Stimulated activated CD8-positive, alpha-beta memory T cell treated with anti-CD3 and anti-CD28 coated beads, Interleukin-4, amount 100 ng/mL, for 4 hours (primary cell): ENCODE measurements around the gene COPG1.
"Not testable (repeated sequence)": the region's sequence is repeated elsewhere in the genome, so short reads cannot be mapped to it uniquely, and the experiment has no call there.

Experiments used
- DNase-seq, 2 donors: peaks; one replicate each; pipeline ENCODE4 v3.0.0-alpha.2; 2020; ENCODE audit warnings: low read depth in 2 of 2, low spot score in 1 of 2

COPG1 gene

GRCh38 chr3:129239991-129240390 lies 9.4 kb upstream of the COPG1 start:
- DNase-seq, result no peak

DNA sequence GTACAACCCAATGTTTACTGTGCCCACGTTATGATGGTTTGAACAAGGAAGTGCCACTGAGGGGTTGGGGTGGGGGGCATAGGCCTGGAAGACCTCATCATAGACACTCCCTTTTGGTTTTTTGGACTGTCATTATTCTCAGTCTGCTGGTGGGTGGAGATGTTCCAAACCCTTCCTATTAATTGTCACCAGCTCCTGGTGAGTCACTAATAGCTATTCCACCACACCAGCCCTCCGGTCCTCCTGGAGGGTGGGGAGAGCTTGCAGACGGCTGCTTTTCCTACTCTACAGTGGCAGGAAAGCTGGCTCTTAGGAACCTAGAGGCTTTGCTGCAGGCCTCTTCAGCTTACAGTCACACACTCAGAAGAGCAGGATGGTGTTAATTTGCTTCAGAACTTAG lies 9.0 kb upstream of the COPG1 start:
- DNase-seq, result no peak

DNA sequence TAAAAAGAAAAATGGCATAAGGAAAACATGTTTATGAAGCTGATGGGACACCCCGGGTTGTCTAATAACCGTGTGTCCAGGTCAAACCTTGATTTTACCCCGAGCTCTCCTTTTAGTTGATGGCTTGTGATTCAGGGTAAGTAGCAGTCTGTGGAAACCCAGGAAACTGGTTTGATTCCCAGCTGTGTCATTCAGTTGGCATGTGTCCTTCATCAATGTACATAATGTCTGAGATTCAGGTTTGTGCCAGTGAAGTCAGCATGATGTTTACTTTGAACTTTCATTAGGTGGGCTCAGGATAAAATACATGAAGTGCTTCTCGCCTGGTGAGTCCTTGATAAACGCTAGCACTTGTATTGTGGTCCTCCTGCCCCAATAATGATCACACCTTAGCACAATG lies 4.3 kb upstream of the COPG1 start:
- DNase-seq, result no peak

DNA sequence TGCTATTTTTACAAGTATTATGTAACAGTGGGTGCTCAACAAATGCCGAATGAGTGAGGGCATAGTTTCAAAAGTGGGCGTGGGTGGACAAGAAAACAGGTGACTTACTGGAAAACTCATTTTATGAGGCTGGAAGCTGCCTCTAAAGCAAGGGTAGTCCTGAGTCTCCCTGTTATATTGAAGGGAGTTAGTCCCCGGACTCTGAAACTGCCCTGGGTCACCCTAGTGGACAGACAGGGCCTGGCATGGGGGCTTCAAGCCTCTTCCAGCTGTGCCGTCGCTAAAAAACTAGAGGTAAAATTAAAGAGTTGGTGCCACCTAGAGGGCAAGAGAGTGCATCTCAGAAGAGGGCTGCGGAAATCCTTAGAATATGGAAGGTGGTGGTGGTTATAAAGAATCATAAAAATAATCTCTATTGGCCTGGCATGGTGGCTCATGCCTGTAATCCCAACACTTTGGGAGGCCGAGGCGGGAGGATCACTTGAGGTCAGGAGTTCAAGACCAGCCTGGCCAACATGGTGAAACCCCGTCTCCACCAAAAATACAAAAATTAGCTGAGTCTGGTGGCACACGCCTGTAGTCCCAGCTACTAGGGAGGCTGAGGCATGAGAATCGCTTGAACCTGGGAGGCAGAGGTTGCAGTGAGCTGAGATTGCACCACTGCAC lies 3.6 kb upstream of the COPG1 start:
- peak; percentile 24 to 34 for DNase-seq

DNA sequence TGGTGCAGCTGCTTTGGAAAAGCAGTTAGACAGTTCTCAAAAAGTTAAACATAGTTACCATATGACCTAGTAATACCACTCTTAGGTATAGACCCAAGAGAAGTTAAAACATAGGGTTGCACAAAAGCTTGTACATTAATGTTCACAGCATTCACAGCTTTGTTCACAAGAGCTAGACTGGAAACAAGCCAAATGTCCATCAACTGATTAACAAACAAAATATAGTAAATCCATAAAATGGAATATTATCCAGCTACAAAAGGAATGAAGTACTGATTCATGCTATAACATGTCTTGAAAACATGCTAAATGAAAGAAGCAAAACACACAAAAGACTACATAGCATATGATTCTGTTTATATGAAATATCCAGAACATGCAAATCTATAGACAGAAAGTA lies 2.8 kb upstream of the COPG1 start:
- no peak for DNase-seq

DNA sequence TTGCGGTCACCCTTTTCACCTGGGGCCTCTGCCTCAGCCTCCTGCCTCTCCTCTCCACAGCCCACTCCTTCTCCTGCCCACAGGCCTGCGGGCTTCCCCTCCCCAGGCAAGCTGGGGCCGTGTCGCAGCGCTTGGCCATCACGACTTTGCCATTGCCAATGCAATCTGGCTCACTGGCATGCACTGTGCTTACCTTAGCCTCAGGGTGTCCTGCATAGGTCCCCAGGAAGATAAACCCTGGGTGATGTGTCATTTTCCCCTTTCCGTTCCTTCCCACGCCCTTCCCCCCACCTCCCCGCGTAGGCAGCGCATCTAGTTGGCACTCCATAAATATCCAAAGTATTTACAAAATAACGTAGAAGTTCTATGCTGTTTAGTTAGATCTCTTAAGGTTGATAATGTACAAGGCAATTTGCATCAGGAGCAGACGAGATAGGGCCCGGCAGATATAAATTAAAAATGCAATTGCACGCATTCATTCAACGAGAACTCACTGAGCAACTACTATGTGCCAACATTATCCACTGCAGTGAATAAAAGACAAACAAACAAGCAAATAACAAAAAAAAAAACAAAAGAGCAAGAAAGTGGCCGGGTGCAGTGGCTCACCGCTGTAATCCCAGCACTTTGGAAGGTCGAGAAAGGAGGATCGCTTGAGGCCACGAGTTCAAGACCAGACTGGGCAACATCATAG lies 973 bp upstream of the COPG1 start:
- no peak for DNase-seq

GRCh38 chr3:129252748-129253147 lies 3.3 kb downstream of the COPG1 start:
- DNase-seq, result no peak

DNA sequence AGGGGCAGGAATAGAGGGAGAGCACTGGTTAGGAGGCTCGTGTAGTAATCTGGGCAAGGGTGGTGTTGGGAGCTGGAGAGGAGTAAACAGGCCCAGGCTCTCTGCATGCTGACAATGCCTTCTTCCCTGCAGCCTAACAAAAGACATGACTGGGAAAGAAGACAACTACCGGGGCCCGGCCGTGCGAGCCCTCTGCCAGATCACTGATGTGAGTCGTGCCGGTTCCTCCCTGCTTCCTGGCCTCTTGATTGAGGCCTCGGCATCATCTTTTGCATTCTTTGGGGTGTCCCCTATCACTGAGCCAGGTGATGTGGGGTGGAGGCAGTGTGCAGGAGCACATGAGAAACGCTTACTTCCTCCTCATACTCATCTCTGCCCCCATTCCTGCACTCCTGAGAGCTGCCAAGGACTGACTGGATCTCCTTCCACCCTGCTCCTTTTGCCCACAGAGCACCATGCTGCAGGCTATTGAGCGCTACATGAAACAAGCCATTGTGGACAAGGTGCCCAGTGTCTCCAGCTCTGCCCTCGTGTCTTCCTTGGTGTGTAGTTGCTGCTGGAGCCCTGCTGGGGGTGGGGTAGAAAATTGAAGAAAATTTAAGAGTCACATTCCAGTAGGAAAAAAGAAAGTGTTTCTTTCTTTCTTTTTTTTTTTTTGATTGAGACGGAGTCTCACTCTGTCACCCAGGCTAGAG lies 5.3 kb downstream of the COPG1 start:
- DNase-seq, result no peak

DNA sequence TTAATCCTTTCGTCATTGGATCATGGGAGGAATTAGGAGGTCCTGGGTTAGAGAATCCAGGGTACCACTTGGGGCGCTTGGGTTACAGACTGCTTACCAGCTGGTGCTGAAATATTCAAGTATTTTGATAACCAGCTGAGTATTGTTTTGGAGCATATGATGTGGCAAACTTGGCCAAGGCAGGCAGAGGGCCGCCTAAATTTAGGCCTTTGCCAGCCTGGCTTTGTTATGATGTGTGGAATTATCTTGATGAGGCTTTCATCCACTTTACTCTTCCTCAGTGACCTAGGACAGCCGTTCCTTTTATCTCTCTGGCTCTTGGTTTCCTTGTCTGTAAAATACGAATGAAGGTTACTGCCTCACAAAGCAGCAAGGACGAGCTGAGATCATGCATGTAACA lies 6.9 kb downstream of the COPG1 start:
- DNase-seq, result no peak

GRCh38 chr3:129257609-129258008 lies 8.2 kb downstream of the COPG1 start:
- DNase-seq, result no peak

- DNase-seq, result no peak
Measured at GRCh38 chr3:129259612-129260477, 10.4 kb downstream of the COPG1 start.

- DNase-seq, result no peak
Measured at GRCh38 chr3:129260606-129261005, 11.2 kb downstream of the COPG1 start.

DNA sequence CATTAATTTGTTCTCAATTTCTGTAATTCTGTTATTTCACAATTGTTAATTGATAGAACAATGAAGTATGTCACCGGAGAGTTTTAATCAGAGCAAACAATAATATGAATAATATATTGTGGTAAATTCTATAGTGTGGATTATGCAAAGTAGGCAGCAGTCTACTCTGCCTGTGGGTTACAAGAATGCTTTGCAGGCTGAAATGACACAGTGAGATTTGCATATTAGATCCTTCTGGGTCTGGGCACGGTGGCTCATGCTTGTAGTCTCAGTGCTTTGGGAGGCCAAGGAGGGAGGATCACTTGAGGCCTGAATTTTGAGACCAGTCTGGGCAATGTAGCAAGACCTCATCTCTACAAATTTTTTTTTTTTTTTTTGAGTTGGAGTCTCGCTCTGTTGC lies 12.5 kb downstream of the COPG1 start:
- no peak for DNase-seq

GRCh38 chr3:129263161-129263910 lies 13.9 kb downstream of the COPG1 start:
- no peak for DNase-seq

DNA sequence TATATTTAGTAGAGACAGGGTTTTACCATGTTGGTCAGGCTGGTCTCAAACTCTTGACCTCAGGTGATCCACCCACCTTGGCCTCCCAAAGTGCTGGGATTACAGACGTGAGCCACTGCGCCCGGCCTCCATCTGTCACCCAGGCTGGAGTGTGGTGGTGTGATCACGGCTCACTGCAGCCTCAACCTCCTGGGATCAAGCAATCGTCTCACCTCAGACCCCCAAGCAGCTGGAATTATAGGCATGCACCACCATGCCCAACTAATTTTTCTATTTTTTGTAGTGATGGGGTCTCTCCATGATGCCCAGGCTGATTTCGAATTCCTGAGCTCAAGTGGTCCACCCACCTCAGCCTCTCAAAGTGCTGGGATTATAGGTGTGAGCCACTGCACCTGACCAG lies 15.6 kb downstream of the COPG1 start:
- not testable (repeated sequence) for DNase-seq

DNA sequence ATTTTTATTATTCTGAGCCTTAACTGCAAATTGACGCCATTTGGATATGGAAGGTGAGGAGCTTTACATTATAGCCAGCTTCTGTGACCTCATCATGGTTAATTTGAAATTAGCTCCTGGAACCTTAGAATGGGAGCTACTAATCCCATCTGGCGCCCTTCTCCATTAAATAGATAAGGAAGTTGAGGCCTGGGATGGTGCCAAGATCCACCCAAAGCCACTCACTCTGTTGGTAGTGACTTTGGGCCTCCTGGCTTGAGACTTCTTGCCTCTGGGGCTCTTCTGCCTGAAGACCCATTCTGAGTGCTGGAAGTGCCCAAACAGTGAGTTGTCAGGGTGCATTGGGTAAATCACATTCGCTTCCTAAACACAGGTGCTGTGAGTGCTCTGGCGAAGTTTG lies 17.2 kb downstream of the COPG1 start:
- no peak for DNase-seq

DNA sequence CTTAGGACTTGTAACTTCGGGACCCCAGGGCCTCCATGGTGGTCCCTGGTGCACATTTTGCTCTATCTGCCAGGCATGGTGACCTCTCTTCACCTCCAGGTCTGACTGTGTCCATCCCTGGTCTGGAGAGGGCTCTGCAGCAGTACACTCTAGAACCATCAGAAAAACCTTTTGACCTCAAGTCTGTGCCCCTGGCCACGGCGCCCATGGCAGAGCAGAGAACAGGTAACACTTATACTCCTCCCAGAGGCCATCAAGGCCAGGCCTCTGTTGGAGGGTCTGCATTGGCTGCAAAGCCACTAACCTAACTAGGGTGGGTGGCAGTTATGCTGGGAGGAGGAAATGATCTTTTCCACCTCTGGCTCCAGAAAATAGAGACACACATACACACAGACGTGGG lies 19.0 kb downstream of the COPG1 start:
- DNase-seq, result no peak

DNA sequence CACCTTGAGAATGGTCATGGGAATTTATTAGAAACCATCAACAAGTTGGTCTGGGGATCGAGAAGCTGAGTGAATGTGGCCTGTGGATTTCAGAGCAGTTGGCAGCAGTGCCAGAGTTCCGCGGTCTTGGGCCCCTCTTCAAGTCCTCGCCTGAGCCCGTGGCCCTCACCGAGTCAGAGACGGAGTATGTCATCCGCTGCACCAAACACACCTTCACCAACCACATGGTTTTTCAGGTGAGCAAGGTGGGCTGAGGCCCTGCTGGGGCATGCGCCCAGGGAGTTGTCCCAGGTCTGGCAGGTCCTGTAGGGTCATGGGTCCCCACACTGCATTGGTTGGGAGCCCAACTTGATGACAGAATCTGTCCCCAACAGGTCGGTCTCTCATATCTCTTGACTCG lies 22.3 kb downstream of the COPG1 start:
- DNase-seq, result no peak

GRCh38 chr3:129276385-129276784 lies 27.0 kb downstream of the COPG1 start:
- no peak for DNase-seq

DNA sequence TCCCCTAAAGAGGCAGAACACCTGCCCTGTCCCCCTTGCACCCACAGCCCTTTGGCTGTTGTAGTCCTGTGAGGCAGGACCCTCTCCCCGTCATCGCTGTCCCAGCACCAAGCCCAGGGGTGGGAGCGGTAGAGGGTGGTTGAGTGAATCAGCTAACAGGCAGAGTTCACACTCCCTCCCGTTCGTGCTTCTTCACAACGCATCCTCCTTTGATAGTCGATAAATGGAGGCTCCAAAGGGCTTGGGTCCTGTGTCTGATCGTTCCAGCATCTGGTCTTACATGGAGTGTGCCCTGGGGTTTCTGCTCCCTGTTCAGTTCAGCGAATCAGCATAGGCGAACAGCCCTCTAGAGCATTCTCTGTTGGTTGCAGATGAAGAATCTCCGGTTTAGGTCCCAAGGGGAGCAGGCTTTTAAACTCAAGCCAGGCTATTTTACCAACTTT lies 28.4 kb downstream of the COPG1 start:
- DNase-seq, result no peak
